Transverse colon (tissue), 4 donors: ENCODE results near the gene SYCP2. TPM values are rescaled to one million over a fixed set of nuclear protein-coding genes. Genes with fewer than 3 reads are reported as not detected.

Experiments
- DNase-seq: peaks from one replicate; pipeline ENCODE4 v3.0.0-alpha.2; 2019
- H3K27ac ChIP-seq, 4 donors: fragments of 200-600 bp; sonication (generic); 2 replicates each; pipeline ENCODE4 v1.5.1; 2016 to 2018; ENCODE audit warnings: inconsistent platforms in 4 of 4
- H3K27me3 ChIP-seq: fragments of 200-600 bp; sonication (generic); 2 replicates; pipeline ENCODE4 v1.5.1; 2017; ENCODE audit warnings: inconsistent platforms
- H3K36me3 ChIP-seq, 4 donors: fragments of 200-600 bp; sonication (generic); 2 replicates each; pipeline ENCODE4 v1.5.1; 2017 to 2019; ENCODE audit warnings: inconsistent platforms in 4 of 4
- H3K4me1 ChIP-seq, 4 donors: fragments of 200-600 bp; sonication (generic); 2 replicates each; pipeline ENCODE4 v1.5.1; 2017 to 2020; ENCODE audit warnings: inconsistent platforms in 4 of 4
- H3K4me3 ChIP-seq, 4 donors: fragments of 200-600 bp; sonication (generic); 1 replicate in 1 of 4; 2 replicates in 3 of 4; pipeline versions ENCODE4 v1.5.1 to v1.6.1; 2017 to 2019; ENCODE audit warnings: inconsistent platforms in 4 of 4
- H3K9me3 ChIP-seq, 2 donors: fragments of 200-600 bp; sonication (generic); 2 replicates each; pipeline ENCODE4 v1.5.1; 2017 to 2019; ENCODE audit warnings: inconsistent platforms in 2 of 2
- EP300 ChIP-seq: sonication (generic); formaldehyde crosslinking; IDR thresholded peaks from one replicate; pipeline ENCODE4 v1.6.1; 2017; ENCODE audit warnings: antibody characterized with exemption, low read depth
- POLR2A ChIP-seq: fragments of 450-650 bp; IDR thresholded peaks from one replicate; pipeline ENCODE4 v1.6.1; 2016; ENCODE audit warnings: antibody characterized with exemption, mild to moderate bottlenecking, moderate library complexity
- POLR2AphosphoS5 ChIP-seq, 3 donors: sonication (generic); formaldehyde crosslinking; IDR thresholded peaks; one replicate each; pipeline ENCODE4 v1.6.1; 2016; ENCODE audit warnings: antibody characterized with exemption in 3 of 3
- WGBS, 2 donors: methylation state at CpG; one replicate each; pipeline ENCODE4 v1.1.5; 2018; ENCODE audit warnings: low coverage in 1 of 2; 5-methylcytosine and 5-hydroxymethylcytosine counted together
- in situ Hi-C, 4 donors: fragments of 200-750 bp; cut with MboI; loops; one replicate each; pipeline versions ENCODE4 v1.15.0 to v1.15.1; 2017; ENCODE audit warnings: low sequenced_read_pairs in 3 of 4, low pct_ligation_motif_present in 1 of 4, low pct_unique_long_range_greater_than_20kb in 1 of 4
- intact Hi-C: fragments of 100-400 bp; cut with DNase I; formaldehyde crosslinking; loops from one replicate; pipeline ENCODE4 v1.15.1; 2023; ENCODE audit warnings: low total_unique reads
- total RNA-seq, 4 donors: library from RNA; depleted of rRNA; stranded (reverse); fragments of >200 nt; gene quantifications; one replicate each; pipeline ENCODE4 v1.1.0, GENCODE V29; 2016
- TF ChIP-seq, protein P1 (sequence below), 5 experiments: fragments of 200-600 bp in 3 of 5; fragments of 450-650 bp in 2 of 5; sonication (generic) in 3 of 5; IDR thresholded peaks; 1 replicate in 2 of 5; 2 replicates in 3 of 5; pipeline ENCODE4 v1.5.1; 2016 to 2017; ENCODE audit warnings: antibody characterized with exemption in 5 of 5, inconsistent platforms in 3 of 5, mild to moderate bottlenecking in 2 of 5, moderate library complexity in 1 of 5

The SYCP2 gene
- total RNA-seq, 4 donors from 2014 or later = 0.82 to 1.1 TPM; not detected in 2

DNA sequence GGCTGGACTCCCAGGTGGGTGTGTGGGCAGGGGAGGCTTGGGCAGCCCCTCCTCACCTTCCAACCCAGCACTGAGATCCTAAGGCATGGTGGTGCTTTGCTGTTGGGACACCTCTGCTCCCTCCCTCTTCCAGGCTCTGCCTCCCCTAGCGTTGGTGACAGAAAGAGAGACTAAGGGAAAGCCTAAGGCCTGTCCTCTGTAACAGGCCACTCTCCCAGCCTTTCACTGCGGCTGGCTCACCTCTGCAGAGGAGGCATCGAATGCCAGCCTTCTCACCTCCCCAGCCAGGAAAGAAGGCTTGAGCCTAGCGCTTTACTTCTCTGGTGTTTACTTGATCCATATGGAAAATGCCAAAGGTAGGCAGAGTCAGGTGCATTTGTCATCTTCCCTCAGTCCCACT, 21.3 kb upstream of the SYCP2 start:
- H3K9me3 ChIP-seq = no peaks in the 10 kb centered on the region
- 88% methylated on average over 4 of the region's 4 CpGs; no CpG with 5 or more reads in 1 of the 2 donors for WGBS, 2 donors
- H3K4me1 ChIP-seq = peaks cover 0 to 4% (median 0%) of the 10 kb centered on the region in 4 donors
- peaks cover 4% of the 10 kb centered on the region for H3K27me3 ChIP-seq
- no peak overlapping the region for H3K4me3 ChIP-seq
- in situ Hi-C loops = loop anchor here in 1 of 4 donors (10.0 kb wide), 1 partner anchor 80 kb away; no protein-coding TSS in a partner anchor
- no peak overlapping the region for H3K27ac ChIP-seq
- H3K36me3 ChIP-seq = peaks cover 0 to 6% (median 0%) of the 10 kb centered on the region in 4 donors
- intact Hi-C loops = no loop called here
- DNase-seq = no peak
- no peak for TF ChIP-seq POLR2AphosphoS5 (IDR thresholded peaks at IDR 0.05)
- TF ChIP-seq EP300 = no peak
- TF ChIP-seq POLR2A = no peak
- TF ChIP-seq, protein P1, sequence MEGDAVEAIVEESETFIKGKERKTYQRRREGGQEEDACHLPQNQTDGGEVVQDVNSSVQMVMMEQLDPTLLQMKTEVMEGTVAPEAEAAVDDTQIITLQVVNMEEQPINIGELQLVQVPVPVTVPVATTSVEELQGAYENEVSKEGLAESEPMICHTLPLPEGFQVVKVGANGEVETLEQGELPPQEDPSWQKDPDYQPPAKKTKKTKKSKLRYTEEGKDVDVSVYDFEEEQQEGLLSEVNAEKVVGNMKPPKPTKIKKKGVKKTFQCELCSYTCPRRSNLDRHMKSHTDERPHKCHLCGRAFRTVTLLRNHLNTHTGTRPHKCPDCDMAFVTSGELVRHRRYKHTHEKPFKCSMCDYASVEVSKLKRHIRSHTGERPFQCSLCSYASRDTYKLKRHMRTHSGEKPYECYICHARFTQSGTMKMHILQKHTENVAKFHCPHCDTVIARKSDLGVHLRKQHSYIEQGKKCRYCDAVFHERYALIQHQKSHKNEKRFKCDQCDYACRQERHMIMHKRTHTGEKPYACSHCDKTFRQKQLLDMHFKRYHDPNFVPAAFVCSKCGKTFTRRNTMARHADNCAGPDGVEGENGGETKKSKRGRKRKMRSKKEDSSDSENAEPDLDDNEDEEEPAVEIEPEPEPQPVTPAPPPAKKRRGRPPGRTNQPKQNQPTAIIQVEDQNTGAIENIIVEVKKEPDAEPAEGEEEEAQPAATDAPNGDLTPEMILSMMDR (IDR thresholded peaks at IDR 0.05) = no peak

DNA sequence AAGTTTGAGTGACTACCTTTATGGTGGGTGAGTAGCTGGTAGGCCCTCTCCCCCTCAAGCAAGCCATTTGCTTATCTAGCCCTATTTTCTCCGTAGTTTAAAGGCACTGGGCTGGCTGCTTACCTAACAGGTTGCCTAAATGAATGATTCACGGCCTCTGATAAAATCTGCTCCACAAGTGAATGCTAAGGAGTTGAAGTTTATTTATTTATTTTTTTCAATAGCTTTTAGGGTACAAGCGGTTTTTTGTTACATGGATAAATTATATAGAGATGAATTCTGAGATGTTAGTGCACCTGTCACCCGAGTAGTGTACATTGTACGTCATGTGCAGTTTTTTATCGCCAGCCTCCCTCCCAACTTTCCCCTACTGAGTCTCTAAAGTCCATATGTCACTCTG, 16.5 kb upstream of the SYCP2 start:
- H3K36me3 ChIP-seq = peaks cover 0 to 7% (median 0%) of the 10 kb centered on the region in 4 donors
- TF ChIP-seq, protein P1 (IDR thresholded peaks at IDR 0.05) = no peak
- TF ChIP-seq EP300 (no peak), POLR2A (no peak), POLR2AphosphoS5 (IDR thresholded peaks at IDR 0.05) (no peak)
- H3K9me3 ChIP-seq = no peaks in the 10 kb centered on the region
- intact Hi-C loops (no loop called here), in situ Hi-C loops (loop anchor here in 1 of 4 donors (10.0 kb wide), 1 partner anchor 85 kb away; no protein-coding TSS in a partner anchor)
- 91 to 96% methylated on average over 6 of the region's 6 CpGs for WGBS, 2 donors
- H3K4me1 ChIP-seq = peaks cover 0 to 6% (median 0%) of the 10 kb centered on the region in 4 donors
- H3K27ac ChIP-seq = no peak overlapping the region
- no peak for DNase-seq
- H3K4me3 ChIP-seq = no peak overlapping the region
- no peaks in the 10 kb centered on the region for H3K27me3 ChIP-seq

DNA sequence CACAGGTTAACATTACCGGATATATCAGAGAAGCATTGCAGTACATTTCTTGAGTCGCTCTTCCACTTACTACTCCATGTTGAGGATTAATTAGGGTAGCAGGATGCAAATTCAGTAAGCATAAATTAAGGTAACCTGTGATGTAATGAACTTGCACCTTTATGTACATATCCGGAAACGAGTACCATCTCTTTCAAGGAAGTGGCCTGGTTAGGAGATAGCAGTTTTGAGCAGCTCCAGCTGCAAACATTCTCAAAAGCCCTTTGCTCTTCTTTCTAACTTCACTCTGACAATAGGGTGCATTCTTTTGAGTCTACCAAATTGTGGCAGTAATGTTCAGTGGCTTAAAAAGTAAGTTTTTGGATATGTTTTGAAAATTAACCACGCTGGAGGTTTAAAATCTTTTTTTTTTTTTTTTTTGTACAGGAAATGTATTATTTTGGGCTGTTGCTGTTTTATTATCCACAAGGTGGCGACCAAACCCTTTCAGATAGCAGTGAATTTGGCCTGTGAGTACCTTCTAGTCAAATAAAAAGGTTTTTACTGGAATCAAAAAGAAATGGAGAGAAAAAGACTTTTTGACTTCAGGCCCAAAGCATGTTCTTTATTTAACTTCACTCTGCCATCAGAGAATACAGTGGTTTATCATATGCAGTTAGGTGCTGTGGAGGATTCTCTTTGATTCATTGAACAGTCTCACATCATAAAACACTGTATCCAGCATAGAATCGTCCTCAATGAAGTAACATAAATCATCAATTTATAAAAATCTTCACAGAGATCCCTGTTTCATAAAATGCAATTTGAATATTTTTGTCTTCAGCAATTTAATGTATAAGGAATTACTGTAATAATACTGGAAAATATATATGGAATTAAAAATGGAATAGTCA, 15.6 kb upstream of the SYCP2 start:
- 37 to 41% methylated on average over 7 of the region's 7 CpGs for WGBS, 2 donors
- DNase-seq = no peak
- no peaks in the 10 kb centered on the region for H3K27me3 ChIP-seq
- H3K4me1 ChIP-seq = peaks cover 0 to 6% (median 0%) of the 10 kb centered on the region in 4 donors
- peaks cover 0 to 15% (median 2%) of the 10 kb centered on the region in 4 donors for H3K36me3 ChIP-seq
- H3K4me3 ChIP-seq = no peak overlapping the region
- no peak for TF ChIP-seq POLR2A
- no peak for TF ChIP-seq EP300
- TF ChIP-seq, protein P1 (IDR thresholded peaks at IDR 0.05) = peak; percentile 45 to 63 (median 57)
- no peak for TF ChIP-seq POLR2AphosphoS5 (IDR thresholded peaks at IDR 0.05)
- in situ Hi-C loops = no loop called here
- intact Hi-C loops = no loop called here
- H3K9me3 ChIP-seq = no peaks in the 10 kb centered on the region
- no peak overlapping the region for H3K27ac ChIP-seq

DNA sequence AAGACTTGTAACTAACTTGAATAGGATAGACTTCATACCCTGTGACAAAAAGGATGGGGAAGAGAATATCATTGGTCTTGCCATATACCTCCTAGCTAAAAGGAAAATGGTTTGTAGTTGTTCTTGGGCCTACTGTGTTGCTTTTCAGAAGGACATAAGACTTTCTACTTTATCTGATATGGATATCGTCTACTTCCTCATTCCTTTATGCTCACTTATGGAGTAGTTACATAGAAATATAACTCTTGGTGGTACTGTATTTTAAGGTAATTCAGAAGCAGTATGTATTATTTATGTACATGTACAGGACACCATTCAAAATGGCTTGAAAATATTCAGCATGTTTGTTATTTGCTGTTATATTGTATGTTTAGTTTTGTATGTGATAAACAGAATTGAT, 14.8 kb upstream of the SYCP2 start:
- intact Hi-C loops (no loop called here), in situ Hi-C loops (no loop called here)
- TF ChIP-seq, protein P1 (IDR thresholded peaks at IDR 0.05) = no peak
- TF ChIP-seq POLR2A (no peak), EP300 (no peak), POLR2AphosphoS5 (IDR thresholded peaks at IDR 0.05) (no peak)
- 17 to 57% methylated on average over 1 of the region's 1 CpG for WGBS, 2 donors
- DNase-seq = no peak
- Histone ChIP-seq H3K27ac (no peak overlapping the region), H3K36me3 (peaks cover 0 to 23% (median 6%) of the 10 kb centered on the region in 4 donors), H3K4me1 (peaks cover 0 to 6% (median 0%) of the 10 kb centered on the region in 4 donors), H3K27me3 (no peaks in the 10 kb centered on the region), H3K9me3 (no peaks in the 10 kb centered on the region), H3K4me3 (no peak overlapping the region)
